ENCODE results near the gene DDX27.

DDX27 gene

DNA sequence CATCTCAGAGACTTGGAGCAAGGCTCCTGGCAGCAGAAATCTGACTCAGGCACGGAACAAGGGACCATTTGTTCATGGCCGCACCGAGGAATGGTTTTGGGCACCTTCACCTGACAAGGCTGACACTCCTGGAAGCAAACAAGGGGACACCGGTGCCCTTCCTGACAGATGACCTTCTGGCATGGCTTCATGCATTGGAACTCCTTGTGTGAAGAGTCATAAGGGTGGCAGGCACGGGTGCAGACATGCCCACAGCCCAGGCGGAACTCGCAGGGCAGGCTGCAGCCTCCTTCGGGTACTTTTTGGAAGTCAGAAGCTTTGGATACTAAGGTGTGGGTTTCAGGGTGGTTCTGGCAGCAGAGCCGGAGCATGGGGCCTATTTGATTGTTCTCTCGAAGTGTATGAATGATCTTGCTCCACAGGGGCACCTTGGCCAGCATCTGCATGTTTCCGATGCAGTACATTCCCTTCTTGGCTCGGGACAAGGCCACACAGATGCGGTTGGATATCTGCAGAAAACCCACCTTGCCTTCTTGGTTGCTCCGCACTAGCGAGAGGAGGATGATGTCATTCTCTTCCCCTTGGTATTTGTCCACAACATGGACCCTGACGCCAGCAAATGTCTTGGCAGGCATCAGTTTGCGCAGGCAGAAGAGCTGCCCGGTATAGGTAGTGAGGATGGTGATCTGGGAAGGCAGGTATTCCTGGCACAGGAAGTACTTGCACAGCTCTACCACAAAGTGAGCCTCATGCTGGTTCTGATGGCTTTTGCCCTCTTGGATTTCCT lies 29.9 kb downstream of the DDX27 start:
- no peak for DNase-seq (ENCODE audit: low read depth)

DNA sequence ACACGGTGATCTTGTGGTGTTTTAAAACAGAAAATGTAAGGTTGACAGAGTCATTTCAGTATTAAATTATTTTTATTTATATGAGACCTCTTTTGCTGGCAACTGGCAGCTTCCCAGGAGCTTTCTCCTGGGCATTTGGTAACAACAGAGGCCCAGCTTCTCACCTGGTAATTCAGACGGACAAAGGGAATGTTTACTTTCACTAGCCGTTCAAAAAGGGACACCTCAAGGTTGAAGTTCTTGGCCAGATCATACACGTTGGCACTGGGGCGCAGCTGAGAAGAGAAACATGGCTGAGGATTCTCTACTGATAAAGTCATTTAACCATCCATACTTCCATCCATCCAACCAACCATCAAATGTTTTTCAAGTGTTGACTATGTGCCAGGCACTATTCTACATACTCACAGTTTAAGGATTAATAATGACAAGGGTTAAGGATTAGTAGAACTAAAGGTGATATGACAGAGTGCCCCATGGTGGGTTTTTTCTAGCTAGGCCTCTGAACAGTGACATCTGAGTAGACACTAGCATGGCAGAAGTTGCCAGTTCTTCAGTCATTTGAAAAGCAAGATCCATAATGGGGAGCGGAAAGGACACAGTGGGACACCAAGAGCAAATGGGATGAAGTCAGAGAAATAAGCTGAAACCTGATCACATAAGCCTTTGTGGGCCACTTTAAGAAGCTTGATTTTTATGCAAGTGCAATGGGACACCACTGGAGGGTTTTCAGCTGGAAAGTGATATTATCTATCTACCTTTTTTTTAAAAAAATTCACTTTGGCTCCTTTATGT lies 33.5 kb downstream of the DDX27 start:
- no peak for DNase-seq (ENCODE audit: low read depth)

DNA sequence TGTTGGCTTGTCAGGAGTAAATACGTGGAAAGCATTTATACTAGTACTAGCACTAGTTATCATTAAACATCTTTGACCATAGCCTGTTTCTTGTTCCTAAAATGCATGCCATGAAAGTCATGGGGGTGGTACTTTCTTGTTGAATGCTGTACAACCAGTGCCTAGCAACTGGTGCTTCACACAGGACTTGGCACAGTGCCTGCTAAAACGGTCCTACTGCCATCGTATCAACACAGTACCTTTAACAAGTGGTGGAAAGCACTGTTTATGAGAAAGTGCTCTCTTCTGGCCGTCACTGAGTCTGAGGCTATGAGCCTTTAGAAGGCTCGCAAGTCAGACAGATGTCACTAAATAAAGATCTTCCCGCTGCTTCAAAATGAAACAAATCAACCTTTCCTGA lies 37.0 kb downstream of the DDX27 start:
- DNase-seq (ENCODE audit: low read depth), result no peak

DNA sequence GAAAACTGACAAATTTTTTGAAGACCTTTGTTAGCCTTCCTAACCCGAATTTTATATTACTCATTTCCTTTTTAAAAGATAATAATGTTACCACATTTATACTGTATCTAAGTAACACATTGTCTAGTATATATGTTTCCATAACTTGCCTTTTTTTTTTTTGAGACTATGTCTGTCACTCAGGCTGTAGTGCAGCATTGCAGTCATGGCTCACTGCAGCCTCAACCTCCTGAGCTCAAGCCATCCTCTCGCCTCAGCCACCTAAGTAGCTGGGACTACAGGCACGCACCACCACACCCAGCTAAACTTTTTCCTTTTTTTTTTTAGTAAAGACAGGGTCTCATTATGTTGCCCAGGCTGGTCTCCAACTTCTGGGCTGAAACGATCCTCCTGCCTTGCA lies 40.1 kb downstream of the DDX27 start:
- no peak for DNase-seq (ENCODE audit: low read depth)

DNA sequence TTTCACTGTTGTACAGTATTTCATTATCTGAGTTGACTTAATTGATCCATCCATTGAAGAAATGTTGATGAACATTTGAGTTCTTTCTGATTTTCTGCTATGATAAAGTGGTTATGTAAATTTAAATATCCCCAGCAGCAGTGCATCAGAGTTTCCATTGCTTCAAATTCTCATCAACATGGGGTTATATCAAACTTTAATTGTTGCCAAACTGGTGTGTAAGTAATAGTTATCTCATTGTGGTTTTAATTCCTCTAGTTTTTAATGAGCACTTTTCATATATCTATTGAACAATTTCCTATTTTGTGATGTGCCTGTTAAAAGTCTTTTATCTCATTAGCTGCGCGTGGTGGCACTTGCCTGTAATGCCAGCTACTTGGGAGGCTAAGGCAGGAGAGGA lies 40.6 kb downstream of the DDX27 start:
- DNase-seq (ENCODE audit: low read depth), result no peak

DNA sequence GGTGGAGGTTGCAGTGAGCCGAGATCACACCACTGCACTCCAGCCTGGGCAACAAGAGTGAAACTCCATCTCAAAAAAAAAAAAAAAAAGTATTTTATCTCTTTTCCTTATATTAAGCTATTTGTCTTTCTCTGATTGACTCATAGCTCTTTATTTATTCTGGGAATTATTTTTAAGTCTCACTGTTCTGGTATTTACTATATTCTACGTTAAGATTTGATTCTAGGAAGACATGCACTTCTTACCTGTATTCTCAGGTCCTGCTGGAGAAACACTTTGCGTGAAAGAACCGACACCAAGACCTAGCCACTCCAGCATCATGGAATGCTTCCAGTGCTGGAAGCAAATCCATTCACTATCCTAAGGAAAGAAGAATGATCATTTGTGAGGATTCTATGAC lies 41.0 kb downstream of the DDX27 start:
- no peak for DNase-seq (ENCODE audit: low read depth)

DNA sequence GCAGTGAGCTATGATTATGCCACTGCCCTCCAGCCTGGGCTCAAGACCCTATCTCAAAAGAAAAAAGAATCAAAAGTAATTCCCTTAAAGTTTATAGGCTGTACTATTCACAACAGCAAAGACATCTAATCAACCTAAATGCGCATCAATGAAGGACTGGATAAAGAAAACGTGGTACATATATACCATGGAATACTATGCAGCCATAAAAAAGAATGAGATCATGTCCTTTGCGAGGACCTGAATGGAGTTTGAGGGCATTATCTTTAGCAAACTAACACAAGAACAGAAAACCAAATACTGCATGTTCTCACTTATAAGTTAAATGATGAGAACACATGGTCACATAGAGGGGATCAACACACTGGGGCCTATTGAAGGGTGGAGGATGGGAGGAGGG lies 42.0 kb downstream of the DDX27 start:
- no peak for DNase-seq (ENCODE audit: low read depth)

DNA sequence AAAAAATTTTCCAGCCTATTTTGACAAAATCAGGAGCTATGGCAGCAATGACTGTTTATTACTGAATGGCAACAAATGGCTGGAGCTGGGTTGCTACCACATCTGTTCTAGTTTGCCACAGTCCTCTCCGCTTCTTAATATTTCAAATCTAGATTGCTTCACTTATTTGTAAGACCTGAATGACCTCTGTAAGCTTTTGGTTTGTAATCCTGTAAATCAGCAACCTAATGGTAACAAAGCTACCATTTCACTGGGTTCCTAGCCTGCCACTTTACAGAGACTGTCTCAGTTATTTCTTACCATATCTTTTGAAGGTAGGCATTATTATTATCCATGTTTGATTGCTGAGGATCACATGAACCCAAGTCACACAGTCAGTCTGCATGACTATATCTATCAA lies 43.2 kb downstream of the DDX27 start:
- no peak for DNase-seq (ENCODE audit: low read depth)

DNA sequence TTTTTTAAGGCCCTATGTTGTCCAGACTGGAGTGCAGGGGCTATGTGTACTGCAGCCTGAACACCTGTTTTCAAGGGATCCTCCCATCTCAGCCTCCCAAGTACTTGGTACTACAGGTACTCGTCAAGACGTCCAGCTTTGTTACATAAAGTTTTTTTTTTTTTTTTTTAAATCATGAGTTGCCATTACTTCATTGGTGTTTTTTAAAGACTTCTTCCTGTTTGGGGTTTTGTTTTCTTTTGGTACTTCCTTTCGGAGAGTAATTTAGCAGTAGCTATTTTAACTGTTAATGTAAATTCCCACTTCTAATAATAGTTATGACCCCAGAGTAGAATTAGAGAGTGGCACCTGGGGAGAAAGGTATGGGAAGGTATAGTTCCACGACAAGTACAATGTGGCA lies 48.1 kb downstream of the DDX27 start:
- no peak for DNase-seq (ENCODE audit: low read depth)

DNA sequence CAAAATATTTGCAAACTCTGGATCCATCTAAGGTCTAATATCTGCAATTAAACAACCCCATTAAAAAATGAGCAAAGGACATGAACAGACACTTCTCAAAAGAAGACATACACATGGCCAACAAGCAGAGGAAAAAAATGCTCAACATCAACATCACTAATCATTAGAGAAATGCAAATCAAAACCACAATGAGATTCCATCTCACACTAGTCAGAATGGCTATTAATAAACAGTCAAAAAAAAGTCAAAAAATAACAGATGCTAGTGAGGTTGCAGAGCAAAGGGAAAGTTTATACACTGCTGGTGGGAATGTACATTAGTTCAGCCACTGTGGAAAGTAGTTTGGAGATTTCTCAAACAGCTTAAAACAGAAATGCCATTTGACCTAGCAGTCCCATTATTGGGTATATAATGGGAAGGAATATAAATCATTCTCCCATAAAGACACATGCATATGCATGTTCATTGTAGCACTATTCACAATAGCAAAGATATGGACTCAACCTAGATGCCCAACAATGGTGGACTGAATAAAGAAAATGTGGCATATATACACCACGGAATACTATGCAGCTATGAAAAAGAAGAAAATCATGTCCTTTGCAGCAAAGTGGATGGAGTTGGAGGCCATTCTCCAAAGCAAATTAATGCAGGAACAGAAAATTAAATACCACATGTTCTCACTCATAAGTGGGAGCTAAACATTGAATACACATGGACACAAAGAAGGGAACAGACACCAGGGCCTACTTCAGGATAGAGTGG lies 49.6 kb downstream of the DDX27 start:
- DNase-seq (ENCODE audit: low read depth), result no peak

DNA sequence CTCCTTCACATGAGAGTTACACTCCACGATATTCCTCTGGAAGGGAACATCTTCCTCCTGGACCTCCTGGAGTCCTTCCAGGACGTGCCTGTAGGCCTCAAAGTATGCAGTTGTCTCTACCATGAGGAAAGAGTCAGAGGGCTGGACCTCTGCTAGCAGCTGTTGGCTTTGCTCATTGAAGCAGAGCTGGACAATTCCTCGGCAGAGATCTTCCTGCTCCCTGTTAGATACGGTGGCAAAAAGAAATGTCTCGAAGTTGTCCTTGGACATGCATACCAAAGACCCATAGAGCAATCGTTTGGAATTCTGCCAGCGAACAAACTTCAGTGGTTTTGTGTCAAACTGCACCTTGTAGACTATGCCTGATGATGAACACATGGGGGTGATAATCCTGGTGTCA lies 51.0 kb downstream of the DDX27 start:
- DNase-seq (ENCODE audit: low read depth), result no peak

DNA sequence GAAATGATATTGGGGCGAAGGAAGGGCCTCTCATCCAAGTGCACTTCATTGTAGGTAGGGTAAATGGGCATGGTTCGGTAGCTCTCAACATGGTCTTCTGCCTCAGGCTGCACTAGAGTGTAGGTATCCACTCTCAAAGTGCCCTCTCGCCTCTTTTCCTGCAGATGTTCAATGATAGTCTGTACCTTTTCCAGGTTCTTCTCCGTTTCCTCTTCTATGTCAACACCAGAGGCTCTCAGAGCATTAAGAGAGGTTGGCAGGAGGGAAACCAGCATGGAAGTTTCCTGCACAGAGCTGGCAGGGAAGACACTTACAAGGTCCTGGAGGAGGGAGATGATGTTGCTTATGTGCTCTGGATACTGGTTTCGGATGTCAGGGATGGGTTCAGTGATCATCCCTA lies 51.5 kb downstream of the DDX27 start:
- DNase-seq (ENCODE audit: low read depth), result no peak

DNA sequence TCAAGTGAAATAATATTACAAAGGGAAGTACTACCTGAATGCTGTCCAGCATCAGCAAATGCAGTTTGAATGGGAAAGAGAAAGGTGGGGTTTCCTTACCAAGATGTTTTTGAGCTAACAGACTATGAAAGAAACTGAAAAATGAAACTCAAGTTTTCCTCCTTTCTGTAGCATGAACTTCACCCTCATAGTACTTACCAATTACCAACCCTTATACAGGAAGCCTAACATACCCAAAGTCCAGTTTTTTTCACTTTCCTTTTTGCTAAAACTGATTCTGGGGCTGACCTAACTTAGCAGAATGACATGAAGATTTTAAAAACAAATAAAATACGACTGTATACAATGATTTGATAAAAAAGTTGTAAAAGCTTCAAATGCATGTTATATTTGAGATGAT lies 53.4 kb downstream of the DDX27 start:
- DNase-seq (ENCODE audit: low read depth), result no peak

DNA sequence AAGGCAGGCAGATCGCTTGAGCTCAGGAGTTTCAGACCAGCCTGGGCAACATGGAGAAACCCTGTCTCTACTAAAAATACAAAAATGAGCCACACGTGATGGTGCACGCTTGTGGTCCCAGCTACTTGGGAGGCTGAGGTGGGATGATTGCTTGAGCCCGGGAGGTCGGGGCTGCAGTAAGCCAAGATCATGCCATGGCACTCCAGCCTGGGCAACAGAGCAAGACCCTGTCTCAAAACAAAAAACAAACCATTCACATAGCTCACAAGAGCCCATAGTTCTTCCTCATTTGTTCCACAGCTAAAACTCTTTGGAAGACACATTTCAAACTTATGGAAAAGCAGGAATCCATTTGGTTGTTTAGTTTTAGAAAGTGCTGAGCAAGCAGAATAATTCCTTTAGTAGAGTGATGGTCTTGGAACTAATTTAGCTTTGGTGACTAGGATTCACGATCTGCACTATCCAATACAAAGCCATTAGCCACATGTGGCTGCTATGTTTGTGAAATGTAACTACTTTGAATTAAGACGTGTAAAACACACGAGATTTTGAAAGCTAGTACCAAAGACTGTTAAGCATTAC lies 54.6 kb downstream of the DDX27 start:
- no peak for DNase-seq (ENCODE audit: low read depth)

DNA sequence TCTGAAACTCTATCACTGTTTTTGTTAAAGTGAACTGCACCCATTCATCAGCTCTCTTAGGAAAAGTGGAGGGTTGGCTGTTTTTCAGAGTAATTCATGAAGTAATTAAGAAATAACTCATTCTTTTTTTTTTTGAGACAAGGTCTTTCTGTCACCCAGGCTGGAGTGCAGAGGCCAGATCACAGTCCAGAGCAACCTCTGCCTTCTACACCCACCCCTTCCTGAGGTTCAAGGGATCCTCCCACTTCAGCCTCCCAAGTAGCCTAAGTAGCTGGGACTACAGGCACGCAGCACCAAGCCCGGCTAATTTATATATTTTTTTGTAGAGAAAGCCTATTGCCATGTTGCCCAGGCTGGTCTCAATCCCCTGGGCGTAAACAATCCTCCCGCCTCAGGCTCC lies 56.0 kb downstream of the DDX27 start:
- no peak for DNase-seq (ENCODE audit: low read depth)

DNA sequence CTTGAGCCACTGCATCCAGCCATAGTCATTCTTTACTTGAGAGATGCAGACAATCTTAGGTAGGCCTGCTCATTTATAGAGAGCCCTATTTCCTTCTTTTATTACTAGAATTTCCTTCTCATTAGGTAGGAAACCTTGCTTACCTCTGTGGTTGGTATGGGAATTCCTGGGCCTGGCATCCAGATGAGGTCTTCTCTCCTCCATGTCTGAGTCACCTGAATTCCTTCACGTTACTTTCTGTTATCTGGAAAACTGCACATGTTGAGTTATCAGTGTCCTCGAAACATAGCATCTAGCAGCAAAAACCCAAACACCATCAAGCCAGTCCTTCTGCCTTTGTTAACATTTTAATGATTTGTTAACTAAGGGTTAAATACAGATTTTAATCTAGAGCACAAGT lies 56.4 kb downstream of the DDX27 start:
- no peak for DNase-seq (ENCODE audit: low read depth)

DNA sequence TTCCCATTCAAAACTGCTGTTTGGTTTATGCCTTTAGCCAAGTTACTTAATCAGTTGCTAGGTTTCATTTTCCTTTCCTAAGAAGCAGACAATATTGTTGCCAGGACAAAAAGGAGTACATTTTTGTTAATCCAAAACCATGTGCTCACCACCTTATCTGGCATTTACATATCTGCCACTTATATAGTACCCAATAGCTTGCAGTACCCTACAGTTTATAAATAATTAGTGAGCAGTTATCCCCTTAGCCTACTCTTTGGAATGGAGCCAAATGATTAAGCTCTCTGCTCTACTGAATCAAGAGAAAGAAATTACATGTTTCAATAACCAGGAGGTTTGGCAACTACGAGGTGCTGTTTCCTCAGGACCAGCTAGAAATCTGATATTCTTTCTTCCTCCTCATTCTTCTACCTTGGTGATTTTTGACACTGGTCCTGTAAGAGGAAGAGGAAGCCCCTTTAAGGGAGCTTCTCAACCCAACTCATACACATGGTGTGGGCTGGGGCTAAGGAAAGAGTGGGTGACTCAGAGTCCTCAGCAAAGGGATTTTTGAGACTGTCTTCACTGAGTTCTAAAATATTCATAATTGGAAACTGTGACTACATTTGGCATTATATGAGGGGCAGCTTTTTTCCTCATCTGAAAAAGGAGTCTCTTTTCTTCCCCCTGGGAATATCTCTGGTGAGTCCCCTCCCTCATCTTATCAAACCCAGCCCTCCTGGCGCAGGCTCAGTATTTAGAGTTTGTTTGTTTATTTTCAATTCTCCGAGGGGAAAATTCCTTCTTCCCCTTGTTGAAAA lies 57.1 kb downstream of the DDX27 start:
- peak; percentile 22 for DNase-seq (ENCODE audit: low read depth)

DNA sequence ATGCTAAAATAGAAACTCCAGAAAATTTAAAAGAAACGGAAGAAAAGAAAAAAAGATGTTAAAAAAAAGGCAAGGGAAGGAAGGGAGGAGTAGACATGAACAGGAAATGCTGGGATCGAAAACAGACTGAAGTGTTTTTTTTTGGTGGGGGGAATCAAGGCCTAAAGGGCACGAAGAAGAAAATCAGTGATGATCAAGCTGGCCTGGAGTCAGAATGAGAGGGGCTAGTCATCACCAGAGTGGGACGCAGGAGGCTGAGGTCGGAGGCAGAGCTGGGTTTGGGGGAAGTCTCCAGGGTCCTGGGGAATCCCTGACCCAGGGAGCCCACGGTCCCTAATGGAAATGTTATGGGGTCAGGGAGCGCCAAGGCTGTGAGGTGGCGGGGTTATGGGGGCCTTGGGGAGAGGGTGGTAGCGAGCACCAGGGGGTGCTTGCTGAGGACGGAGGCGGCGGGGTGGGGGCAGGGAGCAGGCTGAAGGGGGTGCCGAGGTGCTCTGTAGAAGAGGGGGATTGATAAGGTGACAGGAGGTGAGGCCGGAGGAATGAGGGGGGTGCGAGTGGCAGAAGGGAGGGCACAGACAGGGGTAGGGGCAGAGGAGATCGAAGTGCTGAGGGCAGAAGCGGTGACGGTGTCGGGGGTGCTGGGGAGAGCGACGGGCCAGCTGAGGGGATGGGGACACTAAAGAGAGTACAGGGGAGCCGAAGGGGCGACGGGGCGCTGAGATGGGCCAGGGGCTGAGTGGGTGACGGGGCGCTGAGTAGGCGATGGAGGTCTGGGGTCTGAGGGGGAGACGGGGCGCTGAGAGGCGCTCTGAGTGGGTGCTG lies 58.0 kb downstream of the DDX27 start:
- peak; percentile 16 for DNase-seq (ENCODE audit: low read depth)

DNA sequence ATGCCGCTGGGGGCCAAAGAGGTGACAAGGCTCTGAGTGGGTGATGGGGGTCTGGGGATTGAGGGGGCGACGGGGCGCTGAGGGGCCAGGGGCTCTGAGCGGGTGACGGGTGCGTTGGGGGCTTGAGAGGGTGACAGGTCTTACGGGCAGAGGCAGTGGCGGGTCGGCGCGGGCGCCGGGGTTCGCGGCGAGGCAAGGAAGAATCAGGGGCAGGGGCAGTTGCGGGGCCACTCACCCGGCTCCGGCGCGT lies 58.5 kb downstream of the DDX27 start:
- no peak for DNase-seq (ENCODE audit: low read depth)

DNA sequence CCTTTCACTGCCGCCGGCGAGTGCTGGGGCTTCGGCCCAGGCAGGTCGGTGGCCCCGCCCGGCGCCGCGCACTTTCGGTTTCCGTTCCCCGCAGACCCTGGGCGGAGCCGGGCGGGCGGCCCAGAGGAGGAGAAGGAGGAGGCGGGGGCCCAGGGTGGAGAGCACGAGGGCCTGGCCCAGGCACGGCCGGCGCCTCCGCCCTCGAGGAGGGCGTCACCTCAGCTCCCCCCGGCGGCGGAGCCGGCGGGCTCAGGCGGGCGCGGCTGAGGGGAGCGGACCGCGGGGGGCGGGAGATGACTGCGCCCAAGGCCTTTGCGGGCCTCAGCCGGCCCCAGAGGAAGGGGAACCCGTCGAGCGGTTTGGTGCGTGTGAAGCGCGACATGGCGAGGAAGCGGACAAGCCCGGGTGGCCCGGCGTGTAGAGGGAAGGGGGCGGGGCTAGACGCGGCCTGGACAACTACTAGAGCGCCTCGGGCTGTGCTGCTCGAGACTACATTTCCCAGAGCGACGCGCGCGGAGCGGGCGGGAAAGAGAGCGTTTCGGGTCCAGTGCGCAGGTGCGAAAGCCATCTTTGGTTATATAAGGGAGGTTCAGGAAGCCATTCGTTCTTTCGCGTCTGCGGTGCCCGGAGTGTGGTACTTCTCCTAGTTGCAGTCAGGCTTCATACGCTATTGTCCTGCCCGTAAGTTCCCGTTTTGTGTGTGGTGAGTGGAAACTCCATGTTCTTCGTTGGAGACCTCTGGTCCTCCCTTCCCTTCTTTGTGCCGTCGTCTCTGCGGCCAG lies 59.0 kb downstream of the DDX27 start, which contains the start of gene ZNFX1:
Gene ZNFX1 (minus strand): TSS at position 22 of the 782 bp plus-strand sequence. CDS start 2,218 bp downstream, outside the sequence.
- DNase-seq (ENCODE audit: low read depth), result peak; percentile 96

All from T follicular helper cell (primary cell).